IMR-90 (cell line): ENCODE data around the gene FOXA2. TPM values are rescaled to one million over a fixed set of nuclear protein-coding genes. Genes with fewer than 3 reads are reported as not detected.

Source experiments
- ATAC-seq: fragments of 200-7000 bp; cut with Tn5 transposase; 2 replicates; pipeline ENCODE4 v1.9.1; 2020; ENCODE audit warnings: low read depth, mild to moderate bottlenecking, moderate library complexity
- BruUV-seq: library from RNA; stranded (reverse); fragments of 400-500 nt; replicated peaks from 2 replicates; lab custom pipeline; 2021; lab: Mats Ljungman, UMichigan
- CTCF ChIA-PET: fragments of 300-600 bp; formaldehyde crosslinking; extraction: SDS; loops from one replicate; lab custom pipeline; 2021; ENCODE audit warnings: antibody characterized with exemption; lab: Yijun Ruan, JAX
- POLR2A ChIA-PET: fragments of 300-600 bp; sonication (Branson Sonifier 250); formaldehyde crosslinking; loops from one replicate; lab custom pipeline; 2022; ENCODE audit warnings: antibody characterized with exemption; ENCODE audit not compliant: unreplicated experiment; lab: Charles Lee
- DNase-seq: peaks from one replicate; pipeline ENCODE4 v3.0.0; 2013
- H2AFZ ChIP-seq: replicated peaks from 2 replicates; pipeline ENCODE3; 2013; ENCODE audit warnings: low read length, mild to moderate bottlenecking; ENCODE audit not compliant: poor library complexity
- H2AK5ac ChIP-seq: 2 replicates; pipeline ENCODE4 v1.6.1; 2013; ENCODE audit warnings: low read depth, low read length, inconsistent platforms
- H2AK9ac ChIP-seq: replicated peaks from 2 replicates; pipeline ENCODE3; 2013; ENCODE audit warnings: mild to moderate bottlenecking, low read depth, low read length, moderate library complexity; ENCODE audit not compliant: poor library complexity
- H2BK120ac ChIP-seq: 2 replicates; pipeline ENCODE4 v1.6.1; 2013; ENCODE audit warnings: low read depth, low read length, inconsistent platforms
- H2BK15ac ChIP-seq: 3 replicates; pipeline ENCODE4 v1.6.1; 2013; ENCODE audit warnings: low read depth, low read length, inconsistent platforms
- H2BK20ac ChIP-seq: 2 replicates; pipeline ENCODE4 v1.6.1; 2013; ENCODE audit warnings: low read depth, mild to moderate bottlenecking, inconsistent platforms, low read length, moderate library complexity
- H2BK5ac ChIP-seq: 2 replicates; pipeline ENCODE4 v1.6.1; 2013; ENCODE audit warnings: mild to moderate bottlenecking, low read depth, low read length, inconsistent platforms; ENCODE audit not compliant: poor library complexity, severe bottlenecking
- H3K14ac ChIP-seq: replicated peaks from 2 replicates; pipeline ENCODE4 v1.6.1; 2013; ENCODE audit warnings: low read depth, low read length, inconsistent platforms
- H3K18ac ChIP-seq: 2 replicates; pipeline ENCODE4 v1.6.1; 2013; ENCODE audit warnings: low read depth, low read length, control low read depth
- H3K23ac ChIP-seq: 2 replicates; pipeline ENCODE4 v1.6.1; 2013; ENCODE audit warnings: low read depth, low read length, inconsistent platforms
- H3K27ac ChIP-seq: 2 replicates; pipeline ENCODE4 v1.5.1; 2013; ENCODE audit warnings: mild to moderate bottlenecking, control low read depth, low read length; ENCODE audit not compliant: insufficient read depth
- H3K27me3 ChIP-seq: 2 replicates; pipeline ENCODE4 v1.6.1; 2013; ENCODE audit warnings: low read length; ENCODE audit not compliant: control insufficient read depth, insufficient read depth
- H3K36me3 ChIP-seq: 2 replicates; pipeline ENCODE4 v1.6.1; 2013; ENCODE audit warnings: low read length, mixed read lengths; ENCODE audit not compliant: control insufficient read depth, insufficient read depth
- H3K4ac ChIP-seq: 2 replicates; pipeline ENCODE4 v1.6.1; 2013; ENCODE audit warnings: low read depth, low read length, inconsistent platforms
- H3K4me1 ChIP-seq: 2 replicates; pipeline ENCODE4 v1.6.1; 2013; ENCODE audit warnings: low read length, mixed read lengths; ENCODE audit not compliant: control insufficient read depth, insufficient read depth
- H3K4me2 ChIP-seq: 2 replicates; pipeline ENCODE4 v1.6.1; 2013; ENCODE audit warnings: low read depth, mild to moderate bottlenecking, control low read depth, low read length, moderate library complexity
- H3K4me3 ChIP-seq: 2 replicates; pipeline ENCODE4 v1.5.1; 2013; ENCODE audit warnings: low read depth, mild to moderate bottlenecking, control low read depth, low read length, moderate library complexity; ENCODE audit not compliant: insufficient read depth
- H3K56ac ChIP-seq: 2 replicates; pipeline ENCODE4 v1.6.1; 2013; ENCODE audit warnings: low read length, inconsistent platforms; ENCODE audit not compliant: insufficient read depth; ENCODE audit errors: extremely low read depth
- H3K79me1 ChIP-seq, 2 experiments: 2 replicates each; pipeline ENCODE4 v1.6.1; 2013; ENCODE audit warnings: low read length in 2 of 2, inconsistent platforms in 1 of 2, low read depth in 1 of 2
- H3K9ac ChIP-seq: 2 replicates; pipeline ENCODE4 v1.6.1; 2013; ENCODE audit warnings: low read depth, low read length, control low read depth
- H3K9me1 ChIP-seq: 2 replicates; pipeline ENCODE4 v1.6.1; 2013; ENCODE audit warnings: low read length, inconsistent platforms; ENCODE audit not compliant: insufficient read depth
- H3K9me3 ChIP-seq: 2 replicates; pipeline ENCODE4 v1.6.1; 2013; ENCODE audit warnings: low read length; ENCODE audit not compliant: control insufficient read depth, insufficient read depth
- H4K20me1 ChIP-seq: 2 replicates; pipeline ENCODE4 v1.6.1; 2013; ENCODE audit warnings: low read length, inconsistent platforms; ENCODE audit not compliant: insufficient read depth
- H4K5ac ChIP-seq: 2 replicates; pipeline ENCODE4 v1.6.1; 2013; ENCODE audit warnings: mild to moderate bottlenecking, low read depth, low read length, control low read depth
- H4K8ac ChIP-seq, 2 experiments: 2 replicates each; pipeline ENCODE4 v1.6.1; 2013; ENCODE audit warnings: low read depth in 2 of 2, low read length in 2 of 2, control low read depth in 1 of 2, inconsistent platforms in 1 of 2
- H4K91ac ChIP-seq: 2 replicates; pipeline ENCODE4 v1.6.1; 2013; ENCODE audit warnings: low read depth, low read length, inconsistent platforms; ENCODE audit not compliant: insufficient read depth
- BHLHE40 ChIP-seq: fragments of 150-350 bp; IDR thresholded peaks from 2 replicates; pipeline ENCODE4 v1.6.1; 2016; ENCODE audit warnings: mild to moderate bottlenecking, low read depth, low read length
- MAFK ChIP-seq: IDR thresholded peaks from 2 replicates; pipeline ENCODE4 v1.6.1; 2012; ENCODE audit warnings: low read depth, low read length, improper control_type of control experiment
- MAZ ChIP-seq: IDR thresholded peaks from 2 replicates; pipeline ENCODE4 v1.6.1; 2012; ENCODE audit warnings: low read depth, mild to moderate bottlenecking, low read length, improper control_type of control experiment, moderate library complexity, borderline replicate concordance
- RAD21 ChIP-seq: IDR thresholded peaks from 2 replicates; pipeline ENCODE4 v1.6.1; 2012; ENCODE audit warnings: low read length, improper control_type of control experiment
- RFX5 ChIP-seq: IDR thresholded peaks from 2 replicates; pipeline ENCODE4 v1.8.0; 2012; ENCODE audit warnings: low read depth, mild to moderate bottlenecking, low read length, moderate library complexity
- WGBS, 2 experiments: methylation state at CpG; one replicate each; pipeline versions ENCODE4 v1.1.5 to v1.1.7; 2013; ENCODE audit warnings: missing lambda C conversion rate in 2 of 2; ENCODE audit not compliant: insufficient read length in 1 of 2; ENCODE audit errors: extremely low coverage in 2 of 2; 5-methylcytosine and 5-hydroxymethylcytosine counted together
- dilution Hi-C: fragments of 300-500 bp; cut with HindIII; formaldehyde crosslinking; loops from one replicate; pipeline ENCODE4 v1.14.3; 2018; ENCODE audit warnings: low sequenced_read_pairs; ENCODE audit not compliant: unreplicated experiment
- in situ Hi-C: fragments of 300-500 bp; cut with MboI; formaldehyde crosslinking; loops from 3 replicates; pipeline ENCODE4 v1.14.3; 2019; ENCODE audit warnings: low sequenced_read_pairs, inconsistent platforms, mixed read lengths
- intact Hi-C: fragments of 100-400 bp; cut with micrococcal nuclease; formaldehyde crosslinking; loops from 2 replicates; pipeline ENCODE4 v1.10.0; 2022
- polyA plus RNA-seq, 3 experiments: library from polyadenylated mRNA; depleted of rRNA; stranded (reverse); fragments of >200 nt; gene quantifications; 2 replicates each; pipeline ENCODE4 v1.2.3, GENCODE V29; 2012; ENCODE audit warnings: low replicate concordance in 1 of 3
- total RNA-seq: library from RNA; depleted of rRNA; stranded (reverse); fragments of >200 nt; gene quantifications from 2 replicates; pipeline ENCODE4 v1.2.3, GENCODE V29; 2012

Gene FOXA2
- total and polyA plus RNA-seq, 2 of the 4 experiments (the other 2 are of a cell fraction), result not detected

- DNase-seq, result no peak
- H2BK20ac ChIP-seq, result no peak overlapping the region
- H2BK120ac ChIP-seq, result no peak overlapping the region
- H3K4me2 ChIP-seq, result no peak overlapping the region
- no peak overlapping the region for H2AK5ac ChIP-seq
- H2AFZ ChIP-seq, result no peak overlapping the region
- H3K4ac ChIP-seq, result no peak overlapping the region
- H3K14ac ChIP-seq, result no peak overlapping the region
- H3K27me3 ChIP-seq, result no peaks in the 10 kb centered on the region
- CTCF ChIA-PET, result no interaction called here
- H3K27ac ChIP-seq, result no peak overlapping the region
- dilution Hi-C loops (no loop called here), in situ Hi-C loops (no loop called here), intact Hi-C loops (no loop called here)
- no peaks in the 10 kb centered on the region for H4K20me1 ChIP-seq
- POLR2A ChIA-PET, result no interaction called here
- no peak overlapping the region for H3K9ac ChIP-seq
- H3K18ac ChIP-seq, result no peak overlapping the region
- no peak overlapping the region for H4K91ac ChIP-seq
- no peaks in the 10 kb centered on the region for H3K79me1 ChIP-seq
- no peak overlapping the region for H4K8ac ChIP-seq
- no peak overlapping the region for H3K56ac ChIP-seq
- no peak overlapping the region for H2AK9ac ChIP-seq
- no peak overlapping the region for H3K4me3 ChIP-seq
- no peaks in the 10 kb centered on the region for H3K9me1 ChIP-seq
- no TSS peak for BruUV-seq
- no peak overlapping the region for H2BK15ac ChIP-seq
- TF ChIP-seq MAFK (no peak), MAZ (no peak), RFX5 (no peak), BHLHE40 (no peak), RAD21 (no peak)
- no peak for ATAC-seq
- H3K23ac ChIP-seq, result no peak overlapping the region
- H2BK5ac ChIP-seq, result no peak overlapping the region
- H3K36me3 ChIP-seq, result no peaks in the 10 kb centered on the region
- WGBS, 2 experiments, result 23% methylated on average over 4 of the region's 10 CpGs; no CpG with 5 or more reads in 1 of the 2 experiments
- H3K4me1 ChIP-seq, result no peaks in the 10 kb centered on the region
- no peaks in the 10 kb centered on the region; the same call in 1 of the 2 replicates for H3K9me3 ChIP-seq
- H4K5ac ChIP-seq, result no peak overlapping the region
Measured at GRCh38 chr20:22540832-22541231, 43.5 kb downstream of the FOXA2 start.
